ENCODE measurements around the gene RASGRF2.

The RASGRF2 gene

GRCh38 chr5:80959768-80960442 lies at the start of gene RASGRF2:
Gene RASGRF2, plus strand, starts transcription at chr5:80960363. Its CDS starts 376 bp downstream, at chr5:80960739.
- no peak within 1 kb of the TSS for H3K27ac ChIP-seq
- TF ChIP-seq ZFX (IDR thresholded peaks at IDR 0.05; ENCODE audit: borderline replicate concordance) (no peak), CTCF (IDR thresholded peaks at IDR 0.05) (no peak)

- H3K27ac ChIP-seq = no peak overlapping the region
- no peak for TF ChIP-seq ZFX (IDR thresholded peaks at IDR 0.05; ENCODE audit: borderline replicate concordance)
- no peak for TF ChIP-seq CTCF (IDR thresholded peaks at IDR 0.05)
Measured at GRCh38 chr5:80912479-80912878, 47.7 kb upstream of the RASGRF2 start.

- no peak for TF ChIP-seq ZFX (IDR thresholded peaks at IDR 0.05; ENCODE audit: borderline replicate concordance)
- TF ChIP-seq CTCF (IDR thresholded peaks at IDR 0.05) = no peak
- no peak overlapping the region for H3K27ac ChIP-seq
Measured at GRCh38 chr5:80915716-80916115, 44.4 kb upstream of the RASGRF2 start.

- TF ChIP-seq CTCF (IDR thresholded peaks at IDR 0.05) (no peak), ZFX (IDR thresholded peaks at IDR 0.05; ENCODE audit: borderline replicate concordance) (no peak)
- no peak overlapping the region for H3K27ac ChIP-seq
Measured at GRCh38 chr5:80916676-80917075, 43.5 kb upstream of the RASGRF2 start.

GRCh38 chr5:80917631-80918030 lies 42.5 kb upstream of the RASGRF2 start:
- H3K27ac ChIP-seq = no peak overlapping the region
- TF ChIP-seq CTCF (IDR thresholded peaks at IDR 0.05) (no peak), ZFX (IDR thresholded peaks at IDR 0.05; ENCODE audit: borderline replicate concordance) (no peak)

- TF ChIP-seq CTCF (IDR thresholded peaks at IDR 0.05) = no peak
- no peak for TF ChIP-seq ZFX (IDR thresholded peaks at IDR 0.05; ENCODE audit: borderline replicate concordance)
- no peak overlapping the region for H3K27ac ChIP-seq
Measured at GRCh38 chr5:80919678-80920196, 40.4 kb upstream of the RASGRF2 start.

GRCh38 chr5:80920333-80920732 lies 39.8 kb upstream of the RASGRF2 start:
- TF ChIP-seq CTCF (IDR thresholded peaks at IDR 0.05) = no peak
- no peak for TF ChIP-seq ZFX (IDR thresholded peaks at IDR 0.05; ENCODE audit: borderline replicate concordance)
- H3K27ac ChIP-seq = no peak overlapping the region
